ENCODE results near the gene NTM. TPM values are rescaled to one million over a fixed set of nuclear protein-coding genes. Genes with fewer than 3 reads are reported as not detected.

The NTM gene
- total and polyA plus RNA-seq, 2 donors from 2014 or later: 0.92 to 10.3 TPM

- no peaks in the 10 kb centered on the region for H3K4me1 ChIP-seq (ENCODE audit: control insufficient read depth in 2 of 3, insufficient read depth in 2 of 3, low read depth in 1 of 3, low read length in 3 of 3)
- no peaks in the 10 kb centered on the region for H3K27me3 ChIP-seq (ENCODE audit: control insufficient read depth, insufficient read depth, low read length)
- no peak for TF ChIP-seq CTCF (IDR thresholded peaks at IDR 0.05; ENCODE audit: borderline replicate concordance, extremely low read depth, insufficient read depth)
- no peak for FAIRE-seq
- DNase-seq: peak in 1 of 5 donors; percentile 34
- intact Hi-C loops (cut with DNase I): no loop called here
- H3K9me3 ChIP-seq (ENCODE audit: control insufficient read depth in 2 of 3, insufficient read depth in 1 of 3, low read length in 3 of 3): peaks cover 0 to 5% (median 0%) of the 10 kb centered on the region in 3 donors
- no peak overlapping the region for H3K4me3 ChIP-seq (ENCODE audit: low read length in 3 of 3)
- no peak overlapping the region for H3K27ac ChIP-seq (ENCODE audit: low read depth in 2 of 2, low read length in 2 of 2)
- H3K9ac ChIP-seq (ENCODE audit: low read length in 3 of 3): no peak overlapping the region
- no peaks in the 10 kb centered on the region for H3K36me3 ChIP-seq (ENCODE audit: control insufficient read depth in 2 of 3, insufficient read depth in 3 of 3, low read length in 3 of 3)
Measured at GRCh38 chr11:131543389-131544025, 173.1 kb downstream of the NTM start.

GRCh38 chr11:131544591-131544990, 174.2 kb downstream of the NTM start:
- FAIRE-seq (no peak), DNase-seq (peak in 1 of 5 donors; percentile 37)
- Histone ChIP-seq H3K36me3 (ENCODE audit: control insufficient read depth in 2 of 3, insufficient read depth in 3 of 3, low read length in 3 of 3) (no peaks in the 10 kb centered on the region), H3K27ac (ENCODE audit: low read depth in 2 of 2, low read length in 2 of 2) (no peak overlapping the region), H3K4me3 (ENCODE audit: low read length in 3 of 3) (no peak overlapping the region), H3K4me1 (ENCODE audit: control insufficient read depth in 2 of 3, insufficient read depth in 2 of 3, low read depth in 1 of 3, low read length in 3 of 3) (no peaks in the 10 kb centered on the region), H3K9ac (ENCODE audit: low read length in 3 of 3) (no peak overlapping the region), H3K9me3 (ENCODE audit: control insufficient read depth in 2 of 3, insufficient read depth in 1 of 3, low read length in 3 of 3) (peaks cover 0 to 5% (median 0%) of the 10 kb centered on the region in 3 donors), H3K27me3 (ENCODE audit: control insufficient read depth, insufficient read depth, low read length) (no peaks in the 10 kb centered on the region)
- TF ChIP-seq CTCF (IDR thresholded peaks at IDR 0.05; ENCODE audit: borderline replicate concordance, extremely low read depth, insufficient read depth): no peak
- intact Hi-C loops (cut with DNase I): no loop called here

- Histone ChIP-seq H3K36me3 (ENCODE audit: control insufficient read depth in 2 of 3, insufficient read depth in 3 of 3, low read length in 3 of 3) (no peaks in the 10 kb centered on the region), H3K9me3 (ENCODE audit: control insufficient read depth in 2 of 3, insufficient read depth in 1 of 3, low read length in 3 of 3) (peaks cover 0 to under 1% (median 0%) of the 10 kb centered on the region in 3 donors), H3K4me1 (ENCODE audit: control insufficient read depth in 2 of 3, insufficient read depth in 2 of 3, low read depth in 1 of 3, low read length in 3 of 3) (no peaks in the 10 kb centered on the region), H3K4me3 (ENCODE audit: low read length in 3 of 3) (no peak overlapping the region), H3K9ac (ENCODE audit: low read length in 3 of 3) (no peak overlapping the region), H3K27me3 (ENCODE audit: control insufficient read depth, insufficient read depth, low read length) (no peaks in the 10 kb centered on the region), H3K27ac (ENCODE audit: low read depth in 2 of 2, low read length in 2 of 2) (no peak overlapping the region)
- TF ChIP-seq CTCF (IDR thresholded peaks at IDR 0.05; ENCODE audit: borderline replicate concordance, extremely low read depth, insufficient read depth): no peak
- DNase-seq (peak in 3 of 5 donors; percentile 41 to 57 (median 44)), FAIRE-seq (no peak)
- intact Hi-C loops (cut with DNase I): no loop called here
Measured at GRCh38 chr11:131546218-131546895, 175.9 kb downstream of the NTM start.
